Adrenal gland (tissue), 5 donors: Measurements from ENCODE around the gene GSPT1.
"Not testable (repeated sequence)": the region's sequence is repeated elsewhere in the genome, so short reads cannot be mapped to it uniquely, and the experiment has no call there.

Experiments used
- CTCF ChIP-seq, 6 experiments: fragments of 450-650 bp in 4 of 6; fragments of 200-600 bp in 2 of 6; sonication (generic) in 1 of 6; IDR thresholded peaks; 1 replicate in 5 of 6; 2 replicates in 1 of 6; pipeline versions ENCODE4 v1.5.1 to v1.8.0; 2016 to 2021; ENCODE audit warnings: antibody characterized with exemption in 6 of 6, mild to moderate bottlenecking in 2 of 6, moderate library complexity in 1 of 6
- POLR2A ChIP-seq, 2 donors: fragments of 450-650 bp; IDR thresholded peaks; one replicate each; pipeline ENCODE4 v1.6.1; 2017; ENCODE audit warnings: antibody characterized with exemption in 2 of 2, mild to moderate bottlenecking in 2 of 2, moderate library complexity in 1 of 2
- donor health status: DM: no; HTN: no; CAD: no.

GRCh38 chr16:11962457-11962856, 46.7 kb upstream of the GSPT1 start:
- TF ChIP-seq CTCF, POLR2A (IDR thresholded peaks at IDR 0.05): not testable (repeated sequence)
